Measurements from ENCODE around the gene GAS2L2. TPM values are rescaled to one million over a fixed set of nuclear protein-coding genes. Genes with fewer than 3 reads are reported as not detected.

GAS2L2 gene
- total RNA-seq, 4 donors from 2014 or later = 0.15 to 0.75 TPM; not detected in 2

DNA sequence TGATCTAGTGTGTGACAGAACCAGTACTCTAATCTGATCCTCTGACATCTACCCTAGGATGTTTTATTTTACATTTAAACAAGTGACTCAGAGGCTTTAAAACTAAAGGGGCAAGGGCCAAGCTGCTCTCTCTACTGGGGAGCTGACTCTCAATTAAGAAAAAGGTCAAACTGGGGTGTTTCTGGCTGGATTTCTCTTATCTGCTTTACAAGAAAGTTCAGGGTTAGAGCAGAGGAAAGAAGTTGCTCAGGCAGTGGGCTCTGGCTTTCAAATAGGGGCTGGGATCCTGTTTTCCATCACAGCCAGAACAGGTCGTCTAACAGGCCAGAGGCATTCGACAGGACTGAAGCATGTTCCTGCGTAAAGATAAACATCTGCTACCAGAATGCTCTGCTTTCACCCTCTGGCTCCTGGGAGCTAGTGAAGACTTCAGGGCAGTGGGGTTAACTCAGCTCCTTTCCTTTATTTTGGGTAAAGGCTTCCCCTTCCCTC lies 33.9 kb upstream of the GAS2L2 start:
- TF ChIP-seq POLR2A (IDR thresholded peaks at IDR 0.05) = no peak
- ATAC-seq = no peak

DNA sequence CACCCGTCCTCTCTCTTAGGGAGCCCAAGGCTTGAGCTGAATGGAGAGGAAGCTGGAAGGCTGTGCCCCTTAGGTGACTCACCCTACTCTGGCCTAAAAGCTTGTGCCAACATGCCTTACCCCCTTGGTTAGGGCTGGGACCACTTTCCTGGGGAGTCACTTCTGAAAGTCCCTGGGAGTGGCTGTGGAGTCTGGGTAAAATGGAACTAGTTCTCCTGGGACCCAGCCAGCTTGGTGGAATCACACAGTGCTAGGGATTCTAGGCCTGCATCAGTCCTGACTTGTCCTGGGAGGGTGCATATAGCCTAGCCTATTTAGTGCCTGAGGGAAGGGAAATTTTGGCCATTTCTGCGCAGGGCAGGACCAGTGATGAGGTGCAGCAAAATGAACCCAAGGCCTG lies 31.9 kb upstream of the GAS2L2 start:
- no peak for DNase-seq
- H3K9me3 ChIP-seq = no peaks in the 10 kb centered on the region
- no peak for TF ChIP-seq POLR2A (IDR thresholded peaks at IDR 0.05)
- TF ChIP-seq, protein P1, sequence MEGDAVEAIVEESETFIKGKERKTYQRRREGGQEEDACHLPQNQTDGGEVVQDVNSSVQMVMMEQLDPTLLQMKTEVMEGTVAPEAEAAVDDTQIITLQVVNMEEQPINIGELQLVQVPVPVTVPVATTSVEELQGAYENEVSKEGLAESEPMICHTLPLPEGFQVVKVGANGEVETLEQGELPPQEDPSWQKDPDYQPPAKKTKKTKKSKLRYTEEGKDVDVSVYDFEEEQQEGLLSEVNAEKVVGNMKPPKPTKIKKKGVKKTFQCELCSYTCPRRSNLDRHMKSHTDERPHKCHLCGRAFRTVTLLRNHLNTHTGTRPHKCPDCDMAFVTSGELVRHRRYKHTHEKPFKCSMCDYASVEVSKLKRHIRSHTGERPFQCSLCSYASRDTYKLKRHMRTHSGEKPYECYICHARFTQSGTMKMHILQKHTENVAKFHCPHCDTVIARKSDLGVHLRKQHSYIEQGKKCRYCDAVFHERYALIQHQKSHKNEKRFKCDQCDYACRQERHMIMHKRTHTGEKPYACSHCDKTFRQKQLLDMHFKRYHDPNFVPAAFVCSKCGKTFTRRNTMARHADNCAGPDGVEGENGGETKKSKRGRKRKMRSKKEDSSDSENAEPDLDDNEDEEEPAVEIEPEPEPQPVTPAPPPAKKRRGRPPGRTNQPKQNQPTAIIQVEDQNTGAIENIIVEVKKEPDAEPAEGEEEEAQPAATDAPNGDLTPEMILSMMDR (IDR thresholded peaks at IDR 0.05 in 4 of 5, conservative IDR thresholded peaks at IDR 0.05 in 1 of 5) = no peak
- no peak overlapping the region for H3K4me3 ChIP-seq
- no peak for ATAC-seq
- in situ Hi-C loops (cut with MboI; ENCODE audit: low sequenced_read_pairs in 4 of 4) = no loop called here
- H3K27me3 ChIP-seq = peaks cover 0 to 9% (median 0%) of the 10 kb centered on the region in 3 donors
- intact Hi-C loops (cut with DNase I; ENCODE audit: low total_unique reads) = no loop called here
- H3K27ac ChIP-seq = no peak overlapping the region
- H3K36me3 ChIP-seq = no peaks in the 10 kb centered on the region
- peaks cover 6 to 7% of the 10 kb centered on the region in 2 donors for H3K4me1 ChIP-seq

More for the DNA sequence above, 33.9 kb upstream of the GAS2L2 start:
- no peak for DNase-seq
- in situ Hi-C loops (cut with MboI; ENCODE audit: low sequenced_read_pairs in 4 of 4) (no loop called here), intact Hi-C loops (cut with DNase I; ENCODE audit: low total_unique reads) (no loop called here)
- H3K27me3 ChIP-seq = peaks cover 0 to 8% (median 0%) of the 10 kb centered on the region in 3 donors
- no peaks in the 10 kb centered on the region for H3K36me3 ChIP-seq
- H3K9me3 ChIP-seq = no peaks in the 10 kb centered on the region
- no peak overlapping the region for H3K4me3 ChIP-seq
- H3K4me1 ChIP-seq = peaks cover 6 to 7% of the 10 kb centered on the region in 2 donors
- H3K27ac ChIP-seq = no peak overlapping the region

DNA sequence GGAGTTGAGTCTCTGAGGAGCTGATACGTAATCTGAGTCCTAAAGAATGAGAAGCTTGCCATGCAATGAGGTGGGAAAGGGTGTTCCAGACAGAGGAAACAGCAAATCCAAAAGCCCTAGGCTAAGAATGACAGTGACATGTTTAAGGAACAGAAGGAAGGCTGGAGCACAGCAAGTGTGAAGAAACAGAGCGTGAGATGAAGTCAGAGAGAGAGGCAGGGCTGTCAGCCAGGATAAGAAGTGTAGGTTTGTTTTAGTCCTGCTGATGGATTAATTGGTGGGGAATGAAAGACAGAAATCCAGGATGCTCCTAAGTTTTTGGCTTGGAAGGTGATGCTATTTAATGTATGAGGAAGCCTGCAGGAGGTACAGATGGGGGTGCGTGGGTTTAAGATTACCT lies 27.9 kb upstream of the GAS2L2 start:
- H3K27me3 ChIP-seq = peaks cover 0 to 12% (median 0%) of the 10 kb centered on the region in 3 donors
- in situ Hi-C loops (cut with MboI; ENCODE audit: low sequenced_read_pairs in 4 of 4) = no loop called here
- TF ChIP-seq, protein P1 (IDR thresholded peaks at IDR 0.05 in 4 of 5, conservative IDR thresholded peaks at IDR 0.05 in 1 of 5) = no peak
- no peak for TF ChIP-seq POLR2A (IDR thresholded peaks at IDR 0.05)
- H3K9me3 ChIP-seq = no peaks in the 10 kb centered on the region
- H3K4me3 ChIP-seq = no peak overlapping the region
- DNase-seq = no peak
- peaks cover 5 to 6% of the 10 kb centered on the region in 2 donors for H3K4me1 ChIP-seq
- ATAC-seq = no peak
- no peak overlapping the region for H3K27ac ChIP-seq
- no peaks in the 10 kb centered on the region for H3K36me3 ChIP-seq
- intact Hi-C loops (cut with DNase I; ENCODE audit: low total_unique reads) = no loop called here

DNA sequence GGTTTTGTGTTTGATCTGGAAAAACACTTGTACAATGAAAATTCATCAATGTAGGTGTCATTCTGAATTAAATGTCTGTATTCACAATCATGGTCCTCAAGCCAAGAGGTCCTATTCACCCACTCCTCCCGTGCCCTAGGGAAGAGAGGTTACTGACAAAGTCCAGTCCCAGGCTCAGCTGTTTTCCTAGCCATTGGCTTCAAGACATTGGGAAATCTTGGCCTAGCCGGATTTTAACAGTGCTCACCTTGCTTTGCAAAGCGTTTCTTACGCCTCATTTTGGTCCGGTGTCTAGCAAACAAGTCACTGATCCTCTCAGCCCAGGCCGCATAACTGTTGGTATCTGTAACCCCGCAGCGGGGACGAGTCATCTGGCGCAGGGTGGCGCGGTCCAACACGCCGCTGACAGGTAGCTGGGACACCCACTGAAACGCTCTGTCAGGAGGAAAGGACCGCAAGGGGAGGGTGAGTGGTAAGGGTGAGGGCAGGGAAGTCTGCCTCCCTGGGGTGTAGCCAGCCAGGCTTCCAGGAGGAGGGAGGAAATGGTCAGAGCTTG lies 25.7 kb upstream of the GAS2L2 start:
- Histone ChIP-seq H3K27me3 (peaks cover 0 to 7% (median 0%) of the 10 kb centered on the region in 3 donors), H3K4me1 (peaks cover 5% of the 10 kb centered on the region in 2 donors), H3K4me3 (no peak overlapping the region), H3K9me3 (no peaks in the 10 kb centered on the region), H3K27ac (no peak overlapping the region), H3K36me3 (no peaks in the 10 kb centered on the region)
- in situ Hi-C loops (cut with MboI; ENCODE audit: low sequenced_read_pairs in 4 of 4) = no loop called here
- DNase-seq (no peak), ATAC-seq (no peak)
- intact Hi-C loops (cut with DNase I; ENCODE audit: low total_unique reads) = no loop called here
- TF ChIP-seq, protein P1 (IDR thresholded peaks at IDR 0.05 in 4 of 5, conservative IDR thresholded peaks at IDR 0.05 in 1 of 5) = no peak
- no peak for TF ChIP-seq POLR2A (IDR thresholded peaks at IDR 0.05)

DNA sequence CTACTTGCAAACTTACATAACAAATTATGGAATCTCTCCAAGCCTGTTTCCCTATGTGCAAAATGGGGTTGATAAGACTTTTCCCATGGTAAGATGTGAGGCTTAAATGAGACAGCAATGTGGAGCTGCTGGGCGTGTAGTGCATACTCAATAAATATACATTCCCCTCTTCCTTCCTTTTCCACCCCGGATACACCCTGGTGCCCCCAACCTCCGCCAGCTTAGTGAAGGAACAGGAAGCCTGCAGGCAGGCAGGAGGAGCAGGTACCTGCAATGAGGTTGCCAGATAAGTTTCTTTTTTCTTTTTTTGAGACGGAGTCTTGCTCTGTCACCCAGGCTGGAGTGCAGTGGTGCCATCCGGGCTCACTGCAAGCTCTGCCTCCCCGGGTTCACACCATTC lies 22.5 kb upstream of the GAS2L2 start:
- Histone ChIP-seq H3K4me3 (no peak overlapping the region), H3K9me3 (no peaks in the 10 kb centered on the region), H3K27me3 (peaks cover 0 to 7% (median 0%) of the 10 kb centered on the region in 3 donors), H3K36me3 (no peaks in the 10 kb centered on the region), H3K27ac (no peak overlapping the region), H3K4me1 (no peaks in the 10 kb centered on the region)
- in situ Hi-C loops (cut with MboI; ENCODE audit: low sequenced_read_pairs in 4 of 4) = no loop called here
- intact Hi-C loops (cut with DNase I; ENCODE audit: low total_unique reads) = no loop called here
- ATAC-seq (no peak), DNase-seq (no peak)
- TF ChIP-seq, protein P1 (IDR thresholded peaks at IDR 0.05 in 4 of 5, conservative IDR thresholded peaks at IDR 0.05 in 1 of 5) = no peak
- TF ChIP-seq POLR2A (IDR thresholded peaks at IDR 0.05) = no peak
